Anterior cingulate cortex (tissue), 58 donors: ENCODE results near the gene C18orf32.
A peak's percentile ranks its signal among the peaks of the same experiment; 100 is the strongest.
"Not testable (repeated sequence)": the region's sequence is repeated elsewhere in the genome, so short reads cannot be mapped to it uniquely, and the experiment has no call there.

Experiments
- DNase-seq, 58 donors: peaks; one replicate each; lab custom pipeline; 2025; lab: John Stamatoyannopoulos, UW

Gene C18orf32

DNA sequence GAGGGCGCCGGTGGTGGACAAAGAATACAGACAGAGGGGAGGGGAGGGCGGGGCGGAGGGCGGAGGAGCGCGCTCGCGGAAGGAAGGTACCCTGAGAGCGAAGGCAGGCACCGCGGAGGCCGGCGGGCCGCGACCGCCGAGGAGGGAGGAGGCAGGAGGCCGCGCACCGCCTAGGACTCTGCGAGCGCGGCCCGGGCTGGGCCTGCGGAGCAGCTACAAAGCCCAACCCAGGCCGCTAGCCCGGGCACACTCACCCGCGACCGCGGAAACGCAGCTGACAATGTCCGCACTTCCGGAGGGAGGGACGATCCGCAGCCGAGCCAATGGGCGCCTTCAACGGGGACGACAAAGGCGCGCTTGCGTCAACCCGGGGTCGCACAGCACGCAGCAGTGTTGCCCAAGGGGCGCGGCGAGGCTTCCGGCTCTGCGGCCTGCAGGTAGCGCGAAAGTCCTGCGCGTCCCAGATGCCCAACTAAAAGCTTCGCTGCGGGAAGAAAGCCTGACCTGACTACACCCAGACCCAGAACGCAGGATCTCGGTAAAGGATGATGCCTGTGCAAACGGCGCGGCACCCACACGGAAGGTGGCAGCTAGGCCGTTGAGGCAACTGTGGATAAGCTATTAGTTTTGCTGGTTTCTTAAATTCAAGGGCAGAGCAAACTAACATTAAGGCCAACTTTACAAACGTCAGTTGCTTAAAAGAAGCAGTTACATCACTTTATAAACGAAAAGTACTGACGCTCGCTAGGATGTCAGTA, at the start of gene C18orf32:
Gene C18orf32 (minus strand): TSS at position 282 of the 758 bp plus-strand sequence. CDS start 3,486 bp downstream, outside the sequence.
- peak; percentile 53 to 97 (median 93) for DNase-seq

DNA sequence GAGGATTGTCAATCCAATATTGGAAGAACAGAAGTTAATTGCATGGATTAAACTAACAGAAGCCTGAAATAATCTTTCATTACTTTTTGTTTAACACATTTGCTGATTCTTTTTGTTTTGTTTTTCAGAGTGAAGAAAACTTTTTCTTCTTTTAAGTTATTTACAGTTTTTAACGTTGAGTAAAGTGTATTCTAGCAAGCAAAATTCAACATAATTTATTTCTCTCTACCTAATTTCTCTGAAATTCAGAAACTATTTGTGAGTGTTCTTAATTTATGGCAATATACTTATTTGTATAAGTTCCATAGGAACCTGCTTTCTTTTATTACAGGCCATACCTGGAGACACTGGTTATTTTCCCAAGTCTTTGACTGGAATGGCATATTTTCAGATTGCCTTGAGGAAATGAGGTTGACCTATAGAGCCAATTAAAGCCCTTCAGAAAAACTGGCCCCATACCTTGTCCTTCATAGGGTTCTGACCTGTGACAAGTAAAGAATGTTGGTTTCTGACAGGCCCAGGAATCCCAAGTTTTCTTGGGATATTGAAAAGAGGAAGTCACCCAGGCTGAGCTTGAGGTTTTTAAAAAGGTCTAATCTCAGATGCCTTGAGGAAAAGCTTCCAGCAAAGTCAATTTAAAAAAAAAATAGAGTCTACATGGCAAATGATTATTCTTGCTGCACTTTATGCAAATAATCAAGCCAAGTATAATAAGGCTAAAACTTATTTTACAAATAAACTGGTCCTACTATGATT, 48.0 kb upstream of the C18orf32 start:
- no peak for DNase-seq

DNA sequence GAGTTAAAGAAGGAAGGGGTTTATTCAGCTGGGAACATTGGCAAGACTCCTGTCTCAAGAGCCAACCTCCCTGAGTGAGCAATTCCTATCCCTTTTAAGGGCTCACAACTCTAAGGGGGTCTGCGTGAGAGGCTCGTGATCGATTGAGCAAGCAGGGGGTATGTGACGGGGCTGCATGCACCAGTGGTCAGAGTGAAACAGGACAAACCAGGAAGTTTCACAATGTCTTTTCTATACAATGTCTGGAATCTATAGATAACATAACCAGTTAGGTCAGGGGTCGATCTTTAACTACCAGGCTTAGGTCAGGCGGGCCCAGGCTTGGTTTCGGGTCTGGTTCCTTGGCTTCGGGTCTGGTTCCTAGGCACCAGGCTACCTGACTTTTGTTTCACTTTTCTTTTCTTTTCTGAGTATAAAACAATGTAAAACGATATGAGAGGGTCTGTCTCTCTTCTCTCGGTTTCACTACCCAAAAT, 44.7 kb upstream of the C18orf32 start:
- peak in 1 of 58 donors; percentile 3 for DNase-seq

DNA sequence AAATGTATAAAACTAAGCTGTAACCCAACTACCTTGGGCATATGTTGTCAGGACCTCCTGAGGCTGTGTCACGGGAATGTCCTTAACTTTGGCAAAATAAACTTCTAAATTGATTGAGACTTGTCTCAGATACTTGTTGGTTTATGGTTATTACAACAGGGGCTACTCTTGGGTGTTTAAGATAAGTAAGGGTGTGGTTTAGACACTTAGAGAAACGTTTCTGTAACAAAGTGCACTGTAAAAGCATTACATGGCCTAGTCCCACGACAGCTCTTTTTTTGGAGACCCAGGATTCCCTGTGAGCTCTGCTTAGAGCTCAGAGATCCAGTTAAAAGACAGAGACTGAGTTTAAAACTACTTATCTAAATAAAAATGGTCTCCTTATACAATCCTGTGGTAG, 42.6 kb upstream of the C18orf32 start:
- no peak for DNase-seq

DNA sequence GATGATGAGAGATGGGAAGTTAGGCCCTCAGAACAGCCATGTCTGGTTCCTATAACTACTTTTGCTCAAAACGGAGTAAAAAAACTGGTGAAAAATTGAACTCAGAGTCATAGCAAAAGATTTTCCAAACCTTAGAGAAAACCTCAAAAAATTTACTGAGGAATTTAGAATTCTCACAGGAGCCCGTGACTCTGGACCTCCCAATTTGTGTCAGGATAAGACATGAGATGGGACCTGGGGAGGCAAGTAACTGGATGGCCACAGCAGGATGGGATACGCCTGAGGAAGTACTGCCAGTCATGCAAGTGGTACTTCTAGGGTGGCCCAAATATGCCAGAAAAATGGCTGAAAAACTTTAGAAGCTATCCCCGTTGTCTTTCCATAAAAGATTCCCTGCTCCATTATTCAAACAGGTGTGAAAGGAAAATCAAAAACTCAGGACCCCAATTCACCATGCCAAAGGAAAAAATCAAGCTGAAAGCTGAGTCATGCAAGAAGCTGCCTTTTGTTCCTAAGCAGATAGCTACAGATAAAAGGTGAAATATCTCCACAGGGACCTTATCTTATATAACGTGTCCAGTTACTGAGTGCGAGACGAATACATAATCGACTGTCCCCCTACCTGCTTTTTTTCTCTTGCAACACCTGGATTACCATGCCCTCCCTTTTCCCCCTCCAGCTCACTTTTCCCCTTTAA, 40.7 kb upstream of the C18orf32 start:
- DNase-seq = no peak

DNA sequence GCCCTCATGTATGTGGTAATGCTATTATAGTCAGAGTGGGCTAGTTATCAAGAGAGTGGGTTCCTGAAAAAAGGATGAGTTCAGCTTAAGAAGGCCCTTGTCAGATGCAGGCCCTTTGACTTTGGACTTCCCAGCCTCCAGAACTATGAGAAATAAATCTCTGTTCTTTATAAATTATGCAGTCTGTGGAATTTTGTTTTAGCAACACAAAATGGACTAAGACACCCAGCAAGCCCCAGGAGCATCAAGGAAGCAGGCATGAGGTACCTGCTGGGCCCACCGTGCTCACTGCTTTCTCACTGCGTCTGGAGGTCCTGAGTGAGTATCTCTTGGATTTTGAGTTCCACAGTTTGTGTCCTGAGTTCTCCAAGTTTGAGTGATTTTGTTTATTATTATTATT, 38.9 kb upstream of the C18orf32 start:
- DNase-seq = no peak

DNA sequence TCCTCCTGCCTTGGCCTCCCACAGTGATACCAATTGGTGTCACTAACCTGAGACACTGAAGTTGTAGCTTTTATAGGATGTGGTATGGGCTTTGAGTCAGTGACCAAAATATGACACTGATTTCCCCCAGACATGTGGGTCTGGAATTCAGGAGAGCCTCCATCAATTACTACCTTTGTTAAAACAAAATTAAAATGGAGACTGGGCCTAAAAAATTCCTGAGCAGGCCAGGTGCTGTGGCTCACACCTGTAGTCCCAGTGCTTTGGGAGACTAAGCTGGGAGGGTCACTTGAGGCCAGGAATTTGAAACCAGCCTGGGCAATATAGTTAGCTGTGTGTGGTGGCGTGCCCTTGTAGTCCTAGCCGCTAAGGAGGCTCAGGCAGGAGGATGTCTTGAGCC, 37.9 kb upstream of the C18orf32 start:
- DNase-seq = no peak

DNA sequence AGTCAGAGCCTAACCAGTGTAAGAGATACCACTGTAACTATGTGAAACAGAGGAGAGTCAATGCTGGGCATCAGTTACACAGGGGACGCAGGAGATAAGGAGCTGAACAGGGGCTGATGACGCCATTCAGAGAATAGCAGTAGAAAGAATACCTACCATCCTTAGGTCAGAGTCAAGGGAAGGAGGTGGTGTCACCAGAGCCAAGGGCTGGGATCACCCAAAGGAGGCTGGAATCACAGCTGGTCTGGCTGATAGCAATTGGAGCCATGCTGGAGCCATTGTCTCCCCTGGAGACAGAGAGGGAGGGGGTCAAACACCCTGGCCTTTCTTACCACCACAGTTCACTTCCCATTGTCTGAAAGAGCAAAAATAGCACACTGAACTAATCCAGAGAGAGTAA, 37.3 kb upstream of the C18orf32 start:
- no peak for DNase-seq

DNA sequence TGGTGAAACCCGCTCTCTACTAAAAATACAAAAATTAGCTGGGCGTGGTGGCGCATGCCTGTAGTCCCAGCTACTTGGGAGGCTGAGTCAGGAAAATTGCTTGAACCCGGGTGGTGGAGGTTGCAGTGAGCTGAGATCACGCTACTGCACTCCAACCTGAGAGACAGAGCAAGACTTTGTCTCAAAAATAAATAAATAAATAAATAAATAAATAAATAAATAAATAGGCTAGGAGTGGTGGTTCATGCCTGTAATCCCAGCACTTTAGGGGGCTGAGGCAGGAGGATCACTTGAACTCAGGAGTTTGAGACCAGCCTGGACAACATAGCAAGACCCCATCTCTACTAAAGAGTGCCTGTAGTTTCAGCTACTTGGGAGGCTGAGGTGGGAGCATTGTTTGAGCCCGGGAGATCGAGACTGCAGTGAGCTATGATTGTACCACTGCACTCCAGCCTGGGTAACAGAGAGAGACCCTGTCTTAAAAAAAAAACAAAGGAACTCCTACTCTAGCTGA, 36.6 kb upstream of the C18orf32 start:
- not testable (repeated sequence) for DNase-seq

DNA sequence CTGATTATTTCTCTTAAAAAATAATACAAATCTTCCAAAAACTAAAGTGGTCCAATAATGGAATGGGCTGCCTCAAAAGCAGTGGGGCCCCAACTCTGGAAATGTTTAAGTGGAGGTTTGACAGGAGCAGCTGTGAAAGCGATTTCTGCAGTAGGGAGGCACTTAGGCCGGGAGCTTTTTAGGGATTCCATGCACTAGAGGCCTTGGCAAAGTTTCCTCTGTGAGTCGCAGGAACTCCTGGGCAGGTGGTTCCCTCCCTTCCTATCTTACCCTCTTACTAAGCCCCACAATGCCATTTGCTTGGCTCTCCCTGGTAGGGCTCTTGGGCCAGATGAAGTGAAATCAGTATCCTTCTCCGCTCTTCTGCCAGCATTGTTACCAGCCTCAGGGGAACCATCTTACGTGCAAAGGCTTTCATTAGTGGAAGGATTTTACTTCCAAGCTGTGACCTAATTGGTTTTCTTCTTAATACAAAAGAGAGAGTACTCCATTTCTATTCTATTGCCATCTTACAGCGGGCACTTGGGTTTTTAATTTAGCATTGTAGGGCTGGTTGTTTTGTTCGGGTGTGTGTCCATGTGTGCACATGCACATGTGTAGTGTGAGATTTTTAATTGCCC, 34.3 kb upstream of the C18orf32 start:
- no peak for DNase-seq

DNA sequence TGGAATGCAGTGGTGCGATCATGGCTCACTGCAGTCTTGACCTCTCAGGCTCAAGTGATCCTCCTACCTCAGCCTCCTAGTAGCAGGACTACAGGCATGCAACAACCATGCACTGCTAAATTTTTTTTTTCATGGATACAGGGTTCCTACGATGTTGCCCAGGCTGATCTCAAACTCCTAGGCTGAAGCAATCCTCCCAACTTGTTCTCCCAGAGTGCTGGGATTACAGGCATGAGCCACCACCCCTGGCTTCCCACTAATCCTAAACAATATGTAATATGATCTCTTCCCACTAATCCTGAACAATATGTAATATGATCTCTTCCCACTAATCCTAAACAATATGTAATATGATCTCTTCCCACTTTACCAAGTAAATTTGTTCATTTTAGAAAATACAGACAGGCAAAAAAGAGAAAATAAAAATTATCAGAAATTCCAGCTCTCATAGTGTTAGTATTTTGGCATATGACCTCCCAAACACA, 33.7 kb upstream of the C18orf32 start:
- DNase-seq = no peak

DNA sequence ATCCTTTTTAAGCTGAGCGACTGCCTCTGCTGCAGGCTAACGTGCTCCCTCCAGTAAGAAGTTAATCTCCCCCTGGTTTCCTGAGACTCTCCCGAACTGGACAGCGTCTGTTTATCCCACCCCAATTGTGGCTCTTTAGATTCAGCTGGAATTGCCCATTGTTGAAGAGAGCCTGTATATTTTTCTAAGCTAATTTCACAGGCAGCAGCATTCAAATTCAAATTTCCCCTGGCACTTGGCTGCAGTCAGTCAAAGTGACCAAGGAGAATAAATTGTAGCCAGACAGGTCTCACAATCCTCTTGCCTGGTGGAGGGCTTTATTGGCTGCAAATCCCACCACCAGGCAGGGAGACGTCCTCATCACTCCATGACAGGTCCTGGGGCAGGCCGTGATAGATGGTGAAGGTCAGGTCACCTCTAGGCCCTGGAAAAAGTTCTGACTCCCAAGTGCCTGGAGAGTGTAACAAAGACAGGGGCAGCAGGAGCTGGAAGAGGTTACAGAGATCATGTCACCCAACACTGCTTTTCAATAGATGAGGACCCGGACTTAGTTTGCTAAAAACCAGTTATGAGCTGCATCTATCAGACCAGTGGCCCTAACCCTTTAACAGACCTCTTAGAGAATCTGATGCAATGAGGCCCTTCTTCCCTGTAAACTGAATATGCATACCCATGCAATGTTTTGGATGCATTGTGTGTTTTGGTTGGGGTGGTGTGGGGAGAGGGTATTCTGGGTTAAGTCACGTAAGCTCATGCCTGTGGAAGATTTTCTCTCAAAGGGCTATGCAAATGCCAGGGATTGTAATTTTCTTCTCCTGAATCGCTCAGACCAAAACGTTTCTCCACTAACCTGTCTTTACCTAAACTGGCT, 32.3 kb upstream of the C18orf32 start:
- DNase-seq = no peak

DNA sequence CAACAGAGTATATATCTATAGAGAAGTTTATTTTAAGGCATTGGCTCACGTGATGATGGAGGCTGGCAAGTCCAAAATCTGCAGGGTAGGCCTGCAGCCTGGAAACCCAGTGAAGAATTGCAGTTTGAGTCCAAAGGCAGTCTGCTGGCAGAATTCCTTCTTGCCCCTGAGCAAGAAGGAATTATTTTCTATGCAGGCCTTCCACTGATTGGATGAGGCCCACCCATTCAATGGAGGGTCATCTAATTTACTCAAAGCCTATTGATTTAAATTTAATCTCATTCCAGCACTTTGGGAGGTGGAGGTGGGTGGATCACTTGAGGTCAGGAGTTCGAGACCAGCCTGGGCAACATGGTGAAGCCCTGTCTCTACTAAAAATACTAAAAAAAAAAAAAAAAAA, 30.4 kb upstream of the C18orf32 start:
- DNase-seq = no peak

DNA sequence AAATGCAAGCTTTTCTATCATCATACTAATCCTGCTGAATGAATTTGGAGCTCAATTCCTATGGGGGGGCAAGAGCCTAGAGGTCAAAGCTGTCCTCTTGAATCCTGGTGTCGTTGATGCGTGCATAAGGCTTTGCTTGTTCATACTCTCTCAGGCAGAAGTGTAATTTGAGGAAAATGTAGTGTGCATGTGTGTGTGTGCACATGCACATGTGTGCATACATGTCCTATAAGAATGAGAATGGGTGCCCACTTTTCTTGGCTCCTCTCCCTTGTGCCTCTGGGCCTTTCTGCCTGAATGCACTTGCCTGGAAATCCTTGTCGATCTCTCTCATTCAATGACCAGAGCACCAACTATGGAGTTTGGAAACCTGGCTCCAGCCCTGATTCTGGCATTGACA, 28.5 kb upstream of the C18orf32 start:
- no peak for DNase-seq

DNA sequence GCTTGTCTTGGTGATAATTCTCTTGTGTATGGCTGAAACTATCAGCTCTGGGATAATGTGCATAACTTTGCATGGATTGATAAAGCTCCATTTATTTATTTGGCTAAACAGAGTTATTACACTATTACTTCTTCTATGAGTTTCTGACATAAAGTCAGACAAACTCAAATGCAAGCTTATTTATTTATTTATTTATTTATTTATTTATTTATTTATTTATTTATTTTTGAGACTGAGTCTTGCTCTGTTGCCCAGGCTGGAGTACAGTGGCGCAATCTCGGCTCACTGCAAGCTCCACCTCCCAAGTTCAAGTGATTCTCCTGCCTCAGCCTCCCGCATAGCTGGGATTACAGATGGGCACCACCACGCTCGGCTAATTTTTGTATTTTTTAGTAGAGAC, 28.0 kb upstream of the C18orf32 start:
- DNase-seq = not testable (repeated sequence)

DNA sequence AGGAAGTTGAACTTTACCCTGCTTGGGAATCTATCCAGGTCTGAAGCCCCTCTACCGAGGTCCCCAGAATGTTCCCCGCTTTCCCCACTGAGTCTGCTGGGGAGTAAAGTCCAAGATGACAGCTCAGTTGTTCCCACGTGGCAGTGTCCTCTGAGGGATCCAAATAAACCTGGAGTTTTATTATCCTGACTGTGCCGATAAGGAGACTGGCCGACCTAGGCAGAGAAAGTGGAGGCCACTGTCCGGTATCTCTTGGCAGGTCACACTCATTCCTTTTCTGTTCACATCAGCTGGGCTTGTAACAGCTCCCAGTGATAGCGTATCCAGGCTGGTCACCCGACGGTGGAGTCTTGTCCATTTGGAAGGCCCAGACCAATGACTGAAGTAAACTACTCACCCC, 27.5 kb upstream of the C18orf32 start:
- no peak for DNase-seq

DNA sequence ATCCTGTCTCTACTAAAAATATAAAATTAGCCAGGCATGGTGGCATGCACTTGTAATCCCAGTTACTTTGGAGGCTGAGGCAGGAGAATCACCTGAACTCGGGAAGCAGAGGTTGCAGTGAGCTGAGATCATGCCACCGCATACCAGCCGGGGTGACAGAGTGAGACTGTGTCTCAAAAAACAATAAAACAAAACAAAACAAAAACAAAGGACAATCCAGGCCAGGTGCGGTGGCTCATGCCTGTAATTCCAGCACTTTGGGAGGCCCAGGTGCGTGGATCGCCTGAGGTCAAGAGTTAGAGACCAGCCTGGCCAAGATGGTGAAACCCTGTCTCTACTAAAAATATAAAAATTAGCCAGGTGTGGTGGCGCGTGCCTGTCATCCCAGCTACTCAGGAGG, 25.8 kb upstream of the C18orf32 start:
- DNase-seq = not testable (repeated sequence)

DNA sequence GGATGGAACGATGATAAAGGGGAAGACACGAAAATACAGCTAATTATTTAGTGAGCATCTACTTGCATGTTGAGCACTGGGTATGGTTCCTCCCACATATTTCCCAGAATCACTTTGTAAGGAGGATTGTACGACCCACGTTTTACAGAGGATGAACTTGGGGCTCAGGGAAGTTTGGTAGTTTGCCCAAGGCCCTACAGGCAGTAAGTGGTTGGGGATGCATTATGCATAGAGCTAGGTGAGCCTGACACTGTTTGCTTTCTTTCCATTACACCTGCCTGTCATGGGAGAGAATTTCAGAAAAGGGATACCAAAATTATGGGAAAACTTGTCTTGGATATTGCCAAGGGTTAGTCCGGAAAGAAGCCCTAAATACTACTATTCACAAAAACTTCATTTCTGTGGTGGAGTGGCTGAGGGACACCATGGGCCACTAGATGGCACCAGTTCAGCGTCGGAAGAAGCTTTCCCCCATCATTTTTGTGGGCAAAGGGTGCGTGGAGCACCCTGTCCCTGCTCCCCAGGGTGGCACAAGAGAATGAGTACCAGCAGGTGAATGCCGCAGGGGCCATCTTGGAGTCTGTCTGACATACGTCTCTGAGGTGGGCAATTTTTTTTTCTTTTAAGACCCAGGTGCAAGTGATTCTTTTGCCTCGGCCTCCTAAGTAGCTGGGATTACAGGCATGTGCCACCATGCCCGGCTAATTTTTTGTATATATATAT, 23.5 kb upstream of the C18orf32 start:
- DNase-seq = peak in 37 of 58 donors; percentile 2 to 57 (median 13)

DNA sequence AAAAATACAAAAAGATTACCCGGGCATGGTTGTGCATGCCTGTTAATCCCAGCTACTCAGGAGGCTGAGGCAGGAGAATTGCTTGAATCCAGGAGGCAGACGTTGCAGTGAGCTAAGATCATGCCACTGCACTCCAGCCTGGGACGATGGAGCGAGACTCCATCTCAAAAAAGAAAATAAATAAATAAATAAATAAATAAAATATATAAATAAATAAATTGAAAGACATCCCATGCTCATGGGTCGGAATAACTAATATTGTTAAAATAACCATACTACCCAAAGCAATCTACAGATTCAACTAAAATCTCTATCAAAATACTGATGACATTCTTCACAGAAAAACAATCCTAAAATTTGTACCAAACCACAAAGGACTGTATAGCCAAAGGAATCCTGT, 19.4 kb upstream of the C18orf32 start:
- DNase-seq = not testable (repeated sequence)
